Esophagus squamous epithelium (tissue), 4 donors: Measurements from ENCODE around the gene GCK.

ENCODE experiments used
- POLR2A ChIP-seq, 4 donors: fragments of 450-650 bp; IDR thresholded peaks; one replicate each; pipeline ENCODE4 v1.6.1; 2017; ENCODE audit warnings: antibody characterized with exemption in 4 of 4, mild to moderate bottlenecking in 4 of 4, moderate library complexity in 3 of 4
- TF ChIP-seq, protein P1 (sequence below), 6 experiments: fragments of 450-650 bp in 4 of 6; fragments of 200-600 bp in 2 of 6; sonication (generic) in 2 of 6; IDR thresholded peaks; one replicate each; pipeline ENCODE4 v1.5.1; 2016 to 2019; ENCODE audit warnings: antibody characterized with exemption in 6 of 6, mild to moderate bottlenecking in 4 of 6, moderate library complexity in 4 of 6

DNA sequence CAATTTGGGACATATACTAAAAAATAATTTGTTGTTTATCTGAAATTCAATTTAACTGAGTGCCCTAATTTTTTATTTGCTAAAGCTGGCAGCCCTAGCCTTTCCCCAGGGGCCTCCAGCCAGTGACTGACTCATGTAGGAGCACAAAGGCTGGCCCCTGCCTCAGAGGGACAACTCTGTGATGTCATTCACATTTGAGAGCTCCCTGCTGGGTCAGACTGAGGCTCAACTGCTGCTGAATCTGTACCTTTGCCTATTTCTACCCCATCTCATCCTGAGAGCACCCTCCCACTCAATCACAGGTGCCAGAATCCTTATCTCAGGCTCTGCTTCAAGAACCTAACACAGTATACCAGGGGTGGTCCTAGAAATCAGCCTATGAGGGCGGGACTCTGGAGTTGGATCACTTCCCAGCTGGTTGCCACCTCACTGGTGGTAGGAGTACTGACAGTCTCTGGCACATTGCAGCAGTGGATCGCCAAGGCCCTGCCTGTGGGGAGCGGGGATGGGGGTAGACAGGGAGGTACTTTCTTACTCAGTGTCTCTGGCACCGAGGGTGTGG, 11.6 kb downstream of the GCK start:
- TF ChIP-seq, protein P1, sequence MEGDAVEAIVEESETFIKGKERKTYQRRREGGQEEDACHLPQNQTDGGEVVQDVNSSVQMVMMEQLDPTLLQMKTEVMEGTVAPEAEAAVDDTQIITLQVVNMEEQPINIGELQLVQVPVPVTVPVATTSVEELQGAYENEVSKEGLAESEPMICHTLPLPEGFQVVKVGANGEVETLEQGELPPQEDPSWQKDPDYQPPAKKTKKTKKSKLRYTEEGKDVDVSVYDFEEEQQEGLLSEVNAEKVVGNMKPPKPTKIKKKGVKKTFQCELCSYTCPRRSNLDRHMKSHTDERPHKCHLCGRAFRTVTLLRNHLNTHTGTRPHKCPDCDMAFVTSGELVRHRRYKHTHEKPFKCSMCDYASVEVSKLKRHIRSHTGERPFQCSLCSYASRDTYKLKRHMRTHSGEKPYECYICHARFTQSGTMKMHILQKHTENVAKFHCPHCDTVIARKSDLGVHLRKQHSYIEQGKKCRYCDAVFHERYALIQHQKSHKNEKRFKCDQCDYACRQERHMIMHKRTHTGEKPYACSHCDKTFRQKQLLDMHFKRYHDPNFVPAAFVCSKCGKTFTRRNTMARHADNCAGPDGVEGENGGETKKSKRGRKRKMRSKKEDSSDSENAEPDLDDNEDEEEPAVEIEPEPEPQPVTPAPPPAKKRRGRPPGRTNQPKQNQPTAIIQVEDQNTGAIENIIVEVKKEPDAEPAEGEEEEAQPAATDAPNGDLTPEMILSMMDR (IDR thresholded peaks at IDR 0.05) = no peak
- no peak for TF ChIP-seq POLR2A (IDR thresholded peaks at IDR 0.05)
